ENCODE measurements around the gene ACVR1. TPM values are rescaled to one million over a fixed set of nuclear protein-coding genes. Genes with fewer than 3 reads are reported as not detected.

Gene ACVR1
- total and polyA plus RNA-seq, 2 donors, result 3.0 to 8.0 TPM

- DNase-seq (ENCODE audit: low read depth in 6 of 9, low spot score in 9 of 9), result no peak
- Histone ChIP-seq H3K9me3 (ENCODE audit: control insufficient read depth in 2 of 2, insufficient read depth in 1 of 2, low read length in 1 of 2) (no peaks in the 10 kb centered on the region), H3K27me3 (ENCODE audit: control insufficient read depth in 2 of 2, insufficient read depth in 1 of 2, low read length in 1 of 2) (no peaks in the 10 kb centered on the region), H3K4me3 (ENCODE audit: low read length in 2 of 2) (no peak overlapping the region), H3K27ac (ENCODE audit: low read depth in 1 of 2, low read length in 1 of 2) (no peak overlapping the region), H3K4me1 (ENCODE audit: control insufficient read depth in 2 of 2, insufficient read depth in 2 of 2, low read length in 2 of 2) (peaks cover 0 to 4% of the 10 kb centered on the region in 2 donors), H3K36me3 (ENCODE audit: control insufficient read depth in 2 of 2, insufficient read depth in 2 of 2, low read length in 1 of 2) (no peaks in the 10 kb centered on the region)
- WGBS, result 98% methylated on average over 5 of the region's 5 CpGs
Measured at GRCh38 chr2:157788201-157788600, 87.9 kb downstream of the ACVR1 start.

GRCh38 chr2:157787364-157787938, 88.7 kb downstream of the ACVR1 start:
- WGBS, result 83% methylated on average over 7 of the region's 7 CpGs
- no peak overlapping the region for H3K27ac ChIP-seq (ENCODE audit: low read depth in 1 of 2, low read length in 1 of 2)
- no peaks in the 10 kb centered on the region for H3K9me3 ChIP-seq (ENCODE audit: control insufficient read depth in 2 of 2, insufficient read depth in 1 of 2, low read length in 1 of 2)
- H3K36me3 ChIP-seq (ENCODE audit: control insufficient read depth in 2 of 2, insufficient read depth in 2 of 2, low read length in 1 of 2), result no peaks in the 10 kb centered on the region
- H3K4me1 ChIP-seq (ENCODE audit: control insufficient read depth in 2 of 2, insufficient read depth in 2 of 2, low read length in 2 of 2), result peaks cover 0 to 6% of the 10 kb centered on the region in 2 donors
- H3K4me3 ChIP-seq (ENCODE audit: low read length in 2 of 2), result no peak overlapping the region
- no peak for DNase-seq (ENCODE audit: low read depth in 6 of 9, low spot score in 9 of 9)
- no peaks in the 10 kb centered on the region for H3K27me3 ChIP-seq (ENCODE audit: control insufficient read depth in 2 of 2, insufficient read depth in 1 of 2, low read length in 1 of 2)

DNA sequence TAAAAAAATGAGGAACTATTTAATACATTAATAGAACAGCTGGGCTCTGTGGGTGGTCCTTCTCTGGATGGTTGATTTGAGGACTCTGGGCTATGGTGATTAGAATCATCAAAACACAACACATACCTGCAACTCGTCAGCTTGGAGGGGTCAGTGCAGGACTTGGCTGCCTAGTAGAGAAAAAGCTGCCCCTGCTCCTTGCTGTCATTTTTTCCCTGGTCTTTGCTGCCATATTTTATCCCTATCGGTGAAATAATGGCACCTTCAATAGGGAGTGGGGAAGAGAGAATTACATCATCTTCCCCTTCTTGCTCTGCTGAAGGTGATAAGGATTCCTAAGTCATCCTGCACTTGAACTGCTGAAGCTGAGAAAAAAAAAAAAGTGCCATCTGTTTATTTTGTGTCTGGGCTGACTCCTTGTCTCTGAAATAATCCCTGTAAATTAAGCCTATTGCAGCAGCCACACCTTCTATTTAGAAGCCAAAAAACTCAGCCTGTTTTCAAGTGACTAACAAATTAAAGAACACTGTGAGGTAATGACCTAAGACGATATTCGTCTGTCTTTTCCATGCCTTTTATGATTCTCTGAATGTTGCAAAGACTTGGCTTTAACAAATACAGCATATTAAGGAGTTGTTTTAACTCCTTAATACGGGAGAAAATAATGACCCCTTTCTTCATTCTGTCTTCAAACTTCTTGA, 89.3 kb downstream of the ACVR1 start:
- WGBS, result 94% methylated on average over 5 of the region's 5 CpGs
- no peak for DNase-seq (ENCODE audit: low read depth in 6 of 9, low spot score in 9 of 9)
- Histone ChIP-seq H3K27me3 (ENCODE audit: control insufficient read depth in 2 of 2, insufficient read depth in 1 of 2, low read length in 1 of 2) (no peaks in the 10 kb centered on the region), H3K4me3 (ENCODE audit: low read length in 2 of 2) (no peak overlapping the region), H3K36me3 (ENCODE audit: control insufficient read depth in 2 of 2, insufficient read depth in 2 of 2, low read length in 1 of 2) (no peaks in the 10 kb centered on the region), H3K9me3 (ENCODE audit: control insufficient read depth in 2 of 2, insufficient read depth in 1 of 2, low read length in 1 of 2) (no peaks in the 10 kb centered on the region), H3K4me1 (ENCODE audit: control insufficient read depth in 2 of 2, insufficient read depth in 2 of 2, low read length in 2 of 2) (peaks cover 0 to 7% of the 10 kb centered on the region in 2 donors), H3K27ac (ENCODE audit: low read depth in 1 of 2, low read length in 1 of 2) (no peak overlapping the region)

GRCh38 chr2:157785866-157786662, 90.1 kb downstream of the ACVR1 start:
- no peak overlapping the region for H3K27ac ChIP-seq (ENCODE audit: low read depth in 1 of 2, low read length in 1 of 2)
- no peak overlapping the region for H3K4me3 ChIP-seq (ENCODE audit: low read length in 2 of 2)
- H3K36me3 ChIP-seq (ENCODE audit: control insufficient read depth in 2 of 2, insufficient read depth in 2 of 2, low read length in 1 of 2), result no peaks in the 10 kb centered on the region
- peaks cover 0 to 7% of the 10 kb centered on the region in 2 donors for H3K4me1 ChIP-seq (ENCODE audit: control insufficient read depth in 2 of 2, insufficient read depth in 2 of 2, low read length in 2 of 2)
- no peak for DNase-seq (ENCODE audit: low read depth in 6 of 9, low spot score in 9 of 9)
- no peaks in the 10 kb centered on the region for H3K27me3 ChIP-seq (ENCODE audit: control insufficient read depth in 2 of 2, insufficient read depth in 1 of 2, low read length in 1 of 2)
- WGBS, result 98% methylated on average over 6 of the region's 6 CpGs
- no peaks in the 10 kb centered on the region for H3K9me3 ChIP-seq (ENCODE audit: control insufficient read depth in 2 of 2, insufficient read depth in 1 of 2, low read length in 1 of 2)

- H3K27me3 ChIP-seq (ENCODE audit: control insufficient read depth in 2 of 2, insufficient read depth in 1 of 2, low read length in 1 of 2), result no peaks in the 10 kb centered on the region
- no peaks in the 10 kb centered on the region for H3K9me3 ChIP-seq (ENCODE audit: control insufficient read depth in 2 of 2, insufficient read depth in 1 of 2, low read length in 1 of 2)
- DNase-seq (ENCODE audit: low read depth in 6 of 9, low spot score in 9 of 9), result no peak
- H3K4me3 ChIP-seq (ENCODE audit: low read length in 2 of 2), result no peak overlapping the region
- no peak overlapping the region for H3K27ac ChIP-seq (ENCODE audit: low read depth in 1 of 2, low read length in 1 of 2)
- WGBS, result 91% methylated on average over 3 of the region's 3 CpGs
- peaks cover 0 to 6% of the 10 kb centered on the region in 2 donors for H3K4me1 ChIP-seq (ENCODE audit: control insufficient read depth in 2 of 2, insufficient read depth in 2 of 2, low read length in 2 of 2)
- no peaks in the 10 kb centered on the region for H3K36me3 ChIP-seq (ENCODE audit: control insufficient read depth in 2 of 2, insufficient read depth in 2 of 2, low read length in 1 of 2)
Measured at GRCh38 chr2:157785200-157785599, 90.9 kb downstream of the ACVR1 start.

- no peak overlapping the region for H3K27ac ChIP-seq (ENCODE audit: low read depth in 1 of 2, low read length in 1 of 2)
- no peak overlapping the region for H3K4me3 ChIP-seq (ENCODE audit: low read length in 2 of 2)
- no peaks in the 10 kb centered on the region for H3K36me3 ChIP-seq (ENCODE audit: control insufficient read depth in 2 of 2, insufficient read depth in 2 of 2, low read length in 1 of 2)
- 97% methylated on average over 5 of the region's 5 CpGs for WGBS
- H3K4me1 ChIP-seq (ENCODE audit: control insufficient read depth in 2 of 2, insufficient read depth in 2 of 2, low read length in 2 of 2), result peaks cover 0 to 3% of the 10 kb centered on the region in 2 donors
- H3K9me3 ChIP-seq (ENCODE audit: control insufficient read depth in 2 of 2, insufficient read depth in 1 of 2, low read length in 1 of 2), result no peaks in the 10 kb centered on the region
- no peak for DNase-seq (ENCODE audit: low read depth in 6 of 9, low spot score in 9 of 9)
- no peaks in the 10 kb centered on the region for H3K27me3 ChIP-seq (ENCODE audit: control insufficient read depth in 2 of 2, insufficient read depth in 1 of 2, low read length in 1 of 2)
Measured at GRCh38 chr2:157784823-157785175, 91.3 kb downstream of the ACVR1 start.

DNA sequence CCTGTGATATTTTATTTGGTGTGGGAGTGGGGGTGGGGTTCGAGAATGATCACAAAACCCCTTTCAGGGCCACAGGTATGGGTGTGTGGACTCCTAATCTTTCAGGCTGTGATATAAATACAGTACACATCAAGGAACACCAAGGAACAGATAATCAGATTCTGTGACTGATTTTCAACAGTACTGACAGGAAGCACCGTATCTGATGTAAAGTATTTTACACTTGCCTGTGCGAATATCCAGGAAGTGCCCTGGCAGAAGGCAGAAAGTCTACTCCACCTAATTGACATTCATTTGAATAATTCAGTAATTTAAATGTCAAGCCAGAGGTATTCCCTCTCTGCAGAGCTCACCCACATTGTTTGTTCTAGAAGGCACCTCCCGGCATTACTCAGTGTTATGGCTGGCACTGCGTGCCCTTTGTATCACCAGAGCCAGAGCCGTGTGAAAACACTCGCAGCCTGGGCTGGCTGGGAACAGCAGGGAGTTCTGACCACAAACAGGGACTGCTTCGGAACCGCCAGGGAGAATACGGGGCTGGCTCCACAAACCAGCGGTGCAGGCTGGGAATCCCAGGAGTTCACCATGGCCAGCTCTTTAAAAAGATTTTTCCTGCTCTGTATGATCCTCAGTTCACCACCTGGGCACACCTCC, 91.8 kb downstream of the ACVR1 start:
- DNase-seq (ENCODE audit: low read depth in 6 of 9, low spot score in 9 of 9), result peak in 1 of 9 donors; percentile 19
- H3K27me3 ChIP-seq (ENCODE audit: control insufficient read depth in 2 of 2, insufficient read depth in 1 of 2, low read length in 1 of 2), result no peaks in the 10 kb centered on the region
- WGBS, result 91% methylated on average over 11 of the region's 11 CpGs
- H3K4me1 ChIP-seq (ENCODE audit: control insufficient read depth in 2 of 2, insufficient read depth in 2 of 2, low read length in 2 of 2), result peaks cover 0 to 3% of the 10 kb centered on the region in 2 donors
- H3K4me3 ChIP-seq (ENCODE audit: low read length in 2 of 2), result no peak overlapping the region
- no peaks in the 10 kb centered on the region for H3K9me3 ChIP-seq (ENCODE audit: control insufficient read depth in 2 of 2, insufficient read depth in 1 of 2, low read length in 1 of 2)
- H3K27ac ChIP-seq (ENCODE audit: low read depth in 1 of 2, low read length in 1 of 2), result no peak overlapping the region
- H3K36me3 ChIP-seq (ENCODE audit: control insufficient read depth in 2 of 2, insufficient read depth in 2 of 2, low read length in 1 of 2), result no peaks in the 10 kb centered on the region

GRCh38 chr2:157783245-157783644, 92.9 kb downstream of the ACVR1 start:
- Histone ChIP-seq H3K4me1 (ENCODE audit: control insufficient read depth in 2 of 2, insufficient read depth in 2 of 2, low read length in 2 of 2) (peaks cover 0 to 3% of the 10 kb centered on the region in 2 donors), H3K27me3 (ENCODE audit: control insufficient read depth in 2 of 2, insufficient read depth in 1 of 2, low read length in 1 of 2) (no peaks in the 10 kb centered on the region), H3K9me3 (ENCODE audit: control insufficient read depth in 2 of 2, insufficient read depth in 1 of 2, low read length in 1 of 2) (no peaks in the 10 kb centered on the region), H3K4me3 (ENCODE audit: low read length in 2 of 2) (no peak overlapping the region), H3K27ac (ENCODE audit: low read depth in 1 of 2, low read length in 1 of 2) (no peak overlapping the region), H3K36me3 (ENCODE audit: control insufficient read depth in 2 of 2, insufficient read depth in 2 of 2, low read length in 1 of 2) (no peaks in the 10 kb centered on the region)
- 93% methylated on average over 2 of the region's 2 CpGs for WGBS
- DNase-seq (ENCODE audit: low read depth in 6 of 9, low spot score in 9 of 9), result no peak
